Coronary artery (tissue), 2 donors: ENCODE measurements around the gene MYORG.

Source experiments
- DNase-seq: peaks from one replicate; pipeline ENCODE4 v3.0.0-alpha.2; 2017; ENCODE audit warnings: low spot score
- H3K27ac ChIP-seq, 2 donors: fragments of 200-600 bp; sonication (generic); one replicate each; pipeline ENCODE4 v1.5.1; 2016 to 2019
- H3K4me3 ChIP-seq: fragments of 200-600 bp; sonication (generic); 2 replicates; pipeline ENCODE4 v1.5.1; 2016; ENCODE audit warnings: mild to moderate bottlenecking, moderate library complexity
- TF ChIP-seq, protein P1 (sequence below): fragments of 200-600 bp; sonication (generic); IDR thresholded peaks from one replicate; pipeline ENCODE4 v1.5.1; 2019; ENCODE audit warnings: antibody characterized with exemption

Gene MYORG

DNA sequence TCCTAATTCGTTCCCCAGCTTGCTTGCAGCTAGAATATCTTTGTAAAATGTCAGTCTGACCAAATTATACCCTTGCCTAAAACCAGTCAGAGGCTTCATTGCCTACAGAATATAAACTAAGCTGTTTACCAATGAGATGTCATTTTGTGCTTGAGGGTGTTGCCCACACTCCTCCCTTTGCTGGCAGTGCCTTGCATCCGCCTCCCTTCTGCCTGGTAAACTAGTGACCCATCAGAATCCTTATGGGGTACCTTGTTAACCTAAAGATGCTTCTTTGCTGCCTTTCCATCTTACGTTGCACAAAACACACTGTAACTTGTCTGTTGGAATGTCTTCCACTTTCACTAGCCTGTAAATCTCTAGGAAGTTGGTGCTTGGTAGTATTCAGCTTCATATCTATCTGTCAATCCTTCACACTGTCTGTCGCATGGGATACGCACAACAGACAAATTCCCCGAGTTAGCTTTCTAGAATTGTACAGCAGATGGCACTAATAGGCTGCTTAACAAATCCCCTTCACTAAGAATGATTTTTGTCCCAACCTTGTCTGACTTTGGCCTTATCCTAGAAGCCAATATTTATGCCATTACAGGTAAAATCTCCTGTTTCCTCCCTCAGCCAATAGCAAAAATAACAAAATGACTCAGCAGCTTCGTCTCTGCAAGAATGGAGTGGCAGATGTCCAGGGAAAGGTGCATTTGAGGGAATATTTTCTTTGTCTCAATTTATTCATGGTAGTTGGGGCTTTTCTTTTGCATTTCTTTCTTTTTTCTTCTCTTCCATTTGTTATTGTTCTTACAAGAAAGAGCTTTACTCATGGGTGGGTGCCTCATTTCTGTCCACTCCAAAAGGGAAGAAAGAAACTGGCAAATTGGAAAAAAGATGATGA lies 44.4 kb downstream of the MYORG start:
- TF ChIP-seq, protein P1, sequence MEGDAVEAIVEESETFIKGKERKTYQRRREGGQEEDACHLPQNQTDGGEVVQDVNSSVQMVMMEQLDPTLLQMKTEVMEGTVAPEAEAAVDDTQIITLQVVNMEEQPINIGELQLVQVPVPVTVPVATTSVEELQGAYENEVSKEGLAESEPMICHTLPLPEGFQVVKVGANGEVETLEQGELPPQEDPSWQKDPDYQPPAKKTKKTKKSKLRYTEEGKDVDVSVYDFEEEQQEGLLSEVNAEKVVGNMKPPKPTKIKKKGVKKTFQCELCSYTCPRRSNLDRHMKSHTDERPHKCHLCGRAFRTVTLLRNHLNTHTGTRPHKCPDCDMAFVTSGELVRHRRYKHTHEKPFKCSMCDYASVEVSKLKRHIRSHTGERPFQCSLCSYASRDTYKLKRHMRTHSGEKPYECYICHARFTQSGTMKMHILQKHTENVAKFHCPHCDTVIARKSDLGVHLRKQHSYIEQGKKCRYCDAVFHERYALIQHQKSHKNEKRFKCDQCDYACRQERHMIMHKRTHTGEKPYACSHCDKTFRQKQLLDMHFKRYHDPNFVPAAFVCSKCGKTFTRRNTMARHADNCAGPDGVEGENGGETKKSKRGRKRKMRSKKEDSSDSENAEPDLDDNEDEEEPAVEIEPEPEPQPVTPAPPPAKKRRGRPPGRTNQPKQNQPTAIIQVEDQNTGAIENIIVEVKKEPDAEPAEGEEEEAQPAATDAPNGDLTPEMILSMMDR, result peak; percentile 14
- no peak for DNase-seq
- H3K4me3 ChIP-seq, result no peak overlapping the region
- no peak overlapping the region for H3K27ac ChIP-seq

DNA sequence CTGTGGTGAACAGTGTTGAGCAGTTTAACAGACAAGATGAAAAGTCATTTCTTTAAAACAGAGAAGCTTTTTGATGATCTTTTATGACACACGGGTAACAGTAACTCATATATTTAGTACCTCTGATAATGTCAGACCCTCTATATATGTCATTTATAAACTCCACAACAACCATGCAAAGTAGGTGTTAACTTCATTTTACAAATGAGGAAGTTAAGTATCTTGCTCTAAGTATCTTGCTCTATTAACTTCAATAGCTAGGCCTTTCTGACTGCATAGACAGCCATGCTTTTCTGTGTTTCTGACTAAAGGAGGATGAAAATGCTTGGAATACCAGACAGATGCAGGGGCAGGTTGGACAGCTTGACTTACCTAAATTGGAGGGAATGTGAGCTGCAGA lies 45.5 kb downstream of the MYORG start:
- Histone ChIP-seq H3K27ac (no peak overlapping the region), H3K4me3 (no peak overlapping the region)
- TF ChIP-seq, protein P1, result no peak
- no peak for DNase-seq

DNA sequence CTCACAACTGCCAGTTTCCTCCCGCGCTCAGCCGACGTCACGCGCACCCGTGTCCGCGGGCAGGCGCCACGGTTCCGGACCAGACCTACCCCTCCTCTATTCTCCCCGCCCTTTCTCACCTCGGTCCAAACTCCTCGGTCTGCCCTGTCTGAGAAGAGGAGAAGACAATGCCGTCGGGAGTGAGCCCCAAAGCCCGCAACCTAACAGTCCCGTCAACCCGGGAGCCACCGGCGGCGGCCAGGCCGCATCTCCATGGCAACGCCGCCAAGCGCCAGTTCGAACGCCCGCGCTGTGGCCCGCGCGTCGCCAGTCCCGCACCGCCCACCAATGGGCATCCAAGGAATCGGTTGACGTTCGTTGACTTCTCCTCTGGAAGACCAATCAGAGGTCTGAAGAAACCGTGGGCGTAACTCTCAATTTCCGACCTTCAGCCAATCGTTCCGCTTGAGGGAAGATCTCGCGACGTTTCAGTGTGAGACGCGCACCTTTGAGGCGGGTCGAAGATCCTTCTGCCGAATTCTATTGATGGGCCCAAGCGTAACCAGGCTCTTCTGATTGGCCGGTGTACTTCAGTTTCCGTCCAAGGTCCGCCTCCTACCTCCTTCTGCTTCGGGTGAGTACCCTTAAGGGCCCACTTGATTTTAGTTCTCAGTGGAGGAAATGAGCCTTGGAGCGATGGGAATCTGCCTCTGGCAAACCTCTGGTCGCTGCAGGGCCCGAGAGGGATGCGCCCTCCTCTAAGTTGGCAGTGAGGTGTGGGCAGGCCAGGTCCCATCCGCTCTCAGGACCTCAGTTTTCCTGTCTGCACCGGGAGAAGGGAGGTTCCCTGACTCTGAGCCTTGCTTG lies 47.5 kb downstream of the MYORG start, which contains the start of the genes KIF24 and NUDT2:
KIF24 (minus strand) TSS at position 282 of the 846 bp plus-strand sequence. CDS start 17,922 bp downstream, outside the sequence.
NUDT2 (plus strand) TSS at position 583 of the 846 bp plus-strand sequence. CDS start 9,471 bp downstream, outside the sequence.
- Histone ChIP-seq H3K4me3 (peak within 1 kb of the TSS; percentile 89), H3K27ac (peak within 1 kb of the TSS; percentile 85 to 95)
- peak; percentile 98 for DNase-seq
- TF ChIP-seq, protein P1, result no peak

DNA sequence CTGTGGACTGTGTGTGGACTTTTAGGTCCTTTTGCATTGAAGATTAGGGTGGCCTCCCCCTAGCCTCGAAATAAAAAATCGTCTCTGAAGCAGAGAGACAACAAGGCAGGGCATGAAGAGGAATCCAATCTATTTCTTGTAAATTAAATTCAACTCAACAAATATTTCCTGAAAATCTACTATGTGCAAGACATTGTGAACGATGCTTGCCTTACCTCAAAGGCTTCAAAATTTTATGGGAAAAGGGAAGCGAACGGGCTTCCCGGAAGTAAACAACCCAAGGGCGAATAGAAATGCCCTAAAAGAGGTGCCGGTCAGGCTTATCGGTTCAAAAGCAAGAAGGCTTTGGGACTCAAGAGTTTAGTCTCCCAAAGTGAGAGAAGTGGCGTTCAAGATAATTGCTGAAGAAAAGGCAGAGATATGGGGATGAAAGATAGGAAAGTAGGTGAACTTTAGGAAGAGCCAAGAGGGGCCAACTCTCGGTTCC lies 48.2 kb downstream of the MYORG start:
- no peak for DNase-seq
- Histone ChIP-seq H3K4me3 (peak overlapping the region; percentile 89), H3K27ac (peak overlapping the region in 1 of 2 donors; percentile 64)
- TF ChIP-seq, protein P1, result no peak

DNA sequence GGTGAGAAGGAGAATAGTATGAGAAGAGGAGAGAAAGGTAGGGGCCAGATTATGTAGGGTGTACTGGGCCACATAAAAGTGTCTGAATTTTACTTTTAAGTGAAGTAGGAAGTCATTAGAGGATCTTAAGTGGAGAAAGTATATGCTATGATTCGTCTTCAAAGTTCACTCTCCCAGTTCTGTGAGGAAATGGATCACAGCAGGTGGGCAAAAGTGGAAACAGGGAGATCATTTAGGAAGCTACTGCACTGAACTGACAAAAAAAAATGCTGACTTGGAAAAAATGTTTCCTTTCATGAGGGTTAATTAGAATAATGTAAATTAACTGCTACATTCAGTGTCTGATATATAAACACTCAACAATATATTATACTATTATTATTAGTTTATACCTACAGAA lies 50.0 kb downstream of the MYORG start:
- no peak for DNase-seq
- Histone ChIP-seq H3K27ac (no peak overlapping the region), H3K4me3 (no peak overlapping the region)
- TF ChIP-seq, protein P1, result no peak

DNA sequence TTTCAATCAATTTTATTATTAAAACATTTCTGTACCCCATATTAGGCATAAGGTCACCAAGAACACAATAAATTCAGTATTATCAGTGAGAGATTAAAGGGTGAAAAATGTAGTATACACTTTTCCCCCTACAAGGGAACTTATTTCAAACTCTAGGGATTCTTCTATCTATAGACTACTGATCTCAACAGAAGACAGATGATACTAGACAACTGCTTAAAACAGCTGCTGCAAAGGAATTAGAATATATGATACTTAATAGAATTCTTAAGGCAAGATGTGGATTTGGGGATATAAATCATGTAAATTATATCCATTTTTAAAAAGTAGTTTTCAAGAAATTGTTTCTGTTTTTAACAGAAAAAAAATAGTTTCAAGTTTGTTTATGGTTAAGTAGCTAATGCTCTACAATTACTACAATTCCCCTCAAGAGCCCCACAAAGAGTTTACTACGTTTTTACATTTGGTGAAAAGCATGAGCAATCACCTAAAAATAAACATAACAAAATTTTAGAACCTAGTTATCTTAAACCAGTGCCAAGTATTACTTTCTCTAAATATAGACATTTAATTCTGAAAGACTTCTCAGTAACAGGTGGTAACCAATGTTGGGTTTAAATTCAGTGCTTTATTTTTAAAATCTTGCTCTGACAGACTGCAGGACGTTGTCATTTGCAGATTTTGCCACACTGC lies 53.7 kb downstream of the MYORG start:
- no peak overlapping the region for H3K4me3 ChIP-seq
- DNase-seq, result no peak
- TF ChIP-seq, protein P1, result no peak
- no peak overlapping the region for H3K27ac ChIP-seq
